Right lobe of liver (tissue), 6 donors: ENCODE measurements around the gene PIMREG. TPM values are rescaled to one million over a fixed set of nuclear protein-coding genes. Genes with fewer than 3 reads are reported as not detected.

Experiments
- ATAC-seq, 4 donors: fragments of 200-7000 bp; cut with Tn5 transposase; one replicate each; pipeline ENCODE4 v1.9.1; 2020; ENCODE audit warnings: mild to moderate bottlenecking in 4 of 4, moderate library complexity in 4 of 4
- DNase-seq, 3 donors: peaks; one replicate each; pipeline ENCODE4 v3.0.0-alpha.2; 2020
- H3K27ac ChIP-seq, 3 donors: fragments of 200-600 bp; one replicate each; pipeline ENCODE4 v1.8.0; 2022
- H3K27me3 ChIP-seq, 2 donors: fragments of 200-600 bp; one replicate each; pipeline ENCODE4 v1.8.0; 2022
- H3K36me3 ChIP-seq, 4 donors: fragments of 200-600 bp; sonication (generic) in 1 of 4; one replicate each; pipeline versions ENCODE4 v1.5.1 to v1.8.0; 2017 to 2022; ENCODE audit warnings: control low read depth in 1 of 4
- H3K4me1 ChIP-seq, 4 donors: fragments of 200-600 bp; sonication (generic) in 1 of 4; one replicate each; pipeline versions ENCODE4 v1.5.1 to v1.8.0; 2017 to 2022; ENCODE audit warnings: control low read depth in 1 of 4
- H3K4me3 ChIP-seq, 3 donors: fragments of 200-600 bp; one replicate each; pipeline ENCODE4 v1.8.0; 2022
- H3K9me3 ChIP-seq, 4 donors: fragments of 200-600 bp; sonication (generic) in 1 of 4; one replicate each; pipeline versions ENCODE4 v1.5.1 to v1.8.0; 2017 to 2022; ENCODE audit warnings: control low read depth in 1 of 4
- POLR2A ChIP-seq: fragments of 450-650 bp; IDR thresholded peaks from one replicate; pipeline ENCODE4 v1.6.1; 2017; ENCODE audit warnings: antibody characterized with exemption, mild to moderate bottlenecking
- WGBS: methylation state at CpG from one replicate; pipeline ENCODE4 v1.1.6; 2018; ENCODE audit warnings: low coverage, low lambda C conversion rate; ENCODE audit not compliant: insufficient coverage; ENCODE audit errors: missing lambda C conversion rate; 5-methylcytosine and 5-hydroxymethylcytosine counted together
- intact Hi-C, 2 donors: fragments of 100-400 bp; cut with DNase I; formaldehyde crosslinking; loops; one replicate each; pipeline versions ENCODE4 v1.11.2 to v1.14.1; 2022
- total RNA-seq, 6 experiments: library from RNA; depleted of rRNA in 2 of 6; stranded (reverse); fragments of >200 nt in 2 of 6; fragmentation: NEBNext Ultra II Directional in 3 of 6; extraction: Animal tissue kit (Norgen Biotek cat#: 25700) in 3 of 6; gene quantifications; one replicate each; pipeline versions ENCODE4 v1.1.0 to v1.2.4, GENCODE V29; 2016 to 2023
- TF ChIP-seq, protein P1 (sequence below), 4 donors: fragments of 200-600 bp in 3 of 4; fragments of 450-650 bp in 1 of 4; IDR thresholded peaks; one replicate each; pipeline versions ENCODE4 v1.5.1 to v1.8.0; 2016 to 2022; ENCODE audit warnings: antibody characterized with exemption in 4 of 4, mild to moderate bottlenecking in 2 of 4
- donor health status: DM: no; HTN: yes; CAD: no.
- donor health status: DM: no; HTN: no; CAD: no.
- donor health status: DM: no; HTN: no; CAD: no.
- donor health status: DM: no; HTN: yes; CAD: no.
- donor health status: DM: no; HTN: yes; CAD: no.

The PIMREG gene
- total RNA-seq, 6 experiments from 2014 or later = 0.18 to 0.37 TPM; not detected in 4

DNA sequence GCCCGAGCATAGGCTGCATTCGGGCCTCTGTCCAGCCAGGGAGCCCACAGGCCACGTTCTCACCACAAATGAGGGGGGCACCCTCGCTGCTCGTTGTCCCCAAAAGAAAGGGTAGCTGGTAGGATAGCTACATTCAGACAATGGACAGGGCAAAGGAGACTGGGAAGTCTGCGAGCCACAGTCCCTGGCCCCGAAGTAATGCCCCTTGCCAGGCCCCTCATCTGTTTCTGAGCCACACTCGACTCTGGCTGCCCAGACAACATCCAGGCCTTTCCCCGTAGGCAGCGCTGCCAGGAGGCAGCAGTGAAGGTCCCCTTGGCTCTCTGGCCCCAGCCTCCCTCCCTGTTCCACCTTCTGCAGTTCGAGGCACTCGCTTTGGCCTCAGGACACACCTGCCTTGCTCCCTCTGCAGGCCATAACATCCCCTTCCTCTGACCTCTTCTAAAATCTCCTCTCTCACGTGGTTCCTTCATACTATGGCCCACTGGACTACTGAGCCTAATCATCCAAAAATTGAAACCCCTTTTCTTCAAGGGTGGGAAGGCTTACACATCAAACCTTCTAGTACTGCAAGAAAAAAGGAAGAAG lies 21.5 kb upstream of the PIMREG start:
- 39% methylated on average over 8 of the region's 13 CpGs for WGBS
- Histone ChIP-seq H3K27me3 (no peaks in the 10 kb centered on the region), H3K4me3 (no peak overlapping the region), H3K9me3 (no peaks in the 10 kb centered on the region), H3K27ac (no peak overlapping the region), H3K4me1 (no peaks in the 10 kb centered on the region), H3K36me3 (no peaks in the 10 kb centered on the region)
- DNase-seq (no peak), ATAC-seq (no peak)
- intact Hi-C loops = loop anchor here (5.0 kb wide), 2 partner anchors 825 to 835 kb away; no protein-coding TSS in a partner anchor
- no peak for TF ChIP-seq POLR2A
- TF ChIP-seq, protein P1, sequence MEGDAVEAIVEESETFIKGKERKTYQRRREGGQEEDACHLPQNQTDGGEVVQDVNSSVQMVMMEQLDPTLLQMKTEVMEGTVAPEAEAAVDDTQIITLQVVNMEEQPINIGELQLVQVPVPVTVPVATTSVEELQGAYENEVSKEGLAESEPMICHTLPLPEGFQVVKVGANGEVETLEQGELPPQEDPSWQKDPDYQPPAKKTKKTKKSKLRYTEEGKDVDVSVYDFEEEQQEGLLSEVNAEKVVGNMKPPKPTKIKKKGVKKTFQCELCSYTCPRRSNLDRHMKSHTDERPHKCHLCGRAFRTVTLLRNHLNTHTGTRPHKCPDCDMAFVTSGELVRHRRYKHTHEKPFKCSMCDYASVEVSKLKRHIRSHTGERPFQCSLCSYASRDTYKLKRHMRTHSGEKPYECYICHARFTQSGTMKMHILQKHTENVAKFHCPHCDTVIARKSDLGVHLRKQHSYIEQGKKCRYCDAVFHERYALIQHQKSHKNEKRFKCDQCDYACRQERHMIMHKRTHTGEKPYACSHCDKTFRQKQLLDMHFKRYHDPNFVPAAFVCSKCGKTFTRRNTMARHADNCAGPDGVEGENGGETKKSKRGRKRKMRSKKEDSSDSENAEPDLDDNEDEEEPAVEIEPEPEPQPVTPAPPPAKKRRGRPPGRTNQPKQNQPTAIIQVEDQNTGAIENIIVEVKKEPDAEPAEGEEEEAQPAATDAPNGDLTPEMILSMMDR (IDR thresholded peaks at IDR 0.05) = no peak

DNA sequence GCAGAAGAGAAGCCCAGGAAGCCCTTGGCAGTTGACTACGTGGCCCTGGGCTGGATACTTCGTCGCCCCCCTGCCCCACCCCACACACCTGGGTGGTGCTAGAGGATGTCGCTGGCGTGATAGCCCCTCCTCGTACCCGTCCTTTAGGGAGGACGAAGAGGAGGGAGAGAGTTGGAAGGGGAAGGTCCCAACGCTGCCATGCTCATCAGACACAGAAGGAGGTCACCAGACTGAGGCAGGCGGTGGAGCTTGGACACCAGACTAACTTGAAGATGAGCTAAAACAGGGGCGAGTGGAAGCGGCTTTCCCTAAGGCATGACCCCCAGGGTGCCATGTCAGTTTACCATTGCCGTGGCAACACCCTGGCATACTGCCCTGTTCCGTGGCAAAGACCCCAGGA lies 20.3 kb upstream of the PIMREG start:
- Histone ChIP-seq H3K4me3 (no peak overlapping the region), H3K9me3 (no peaks in the 10 kb centered on the region), H3K27me3 (no peaks in the 10 kb centered on the region), H3K4me1 (no peaks in the 10 kb centered on the region), H3K36me3 (no peaks in the 10 kb centered on the region), H3K27ac (no peak overlapping the region)
- DNase-seq (no peak), ATAC-seq (no peak)
- TF ChIP-seq POLR2A = no peak
- TF ChIP-seq, protein P1 (IDR thresholded peaks at IDR 0.05) = no peak
- 69% methylated on average over 7 of the region's 14 CpGs for WGBS
- intact Hi-C loops = loop anchor here (5.0 kb wide), 2 partner anchors 827 to 837 kb away; no protein-coding TSS in a partner anchor

DNA sequence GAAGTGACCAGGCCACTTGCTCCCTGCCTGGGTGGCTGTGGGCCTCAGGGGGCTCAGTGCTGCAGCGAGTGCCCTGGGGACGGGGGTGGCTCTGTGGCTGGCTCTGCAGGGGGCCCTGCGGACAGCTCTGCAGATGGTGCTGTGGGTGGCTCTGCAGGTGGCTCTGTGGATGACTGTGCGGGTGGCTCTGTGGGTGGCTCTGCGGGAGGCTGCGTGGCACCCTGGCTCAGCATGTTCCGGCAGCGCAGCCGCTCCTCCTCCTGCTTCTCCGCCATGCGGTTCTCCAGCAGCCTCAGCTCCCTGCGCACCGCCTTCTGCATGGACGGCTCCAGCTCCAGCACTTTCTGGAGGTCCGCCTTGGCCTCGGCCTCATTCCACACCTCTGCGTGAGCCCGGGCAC lies 18.8 kb upstream of the PIMREG start:
- intact Hi-C loops = loop anchor here in 1 of 2 donors (5.0 kb wide), 1 partner anchor 838 kb away; no protein-coding TSS in a partner anchor
- no peak for TF ChIP-seq POLR2A
- TF ChIP-seq, protein P1 (IDR thresholded peaks at IDR 0.05) = no peak
- Histone ChIP-seq H3K4me3 (no peak overlapping the region), H3K9me3 (no peaks in the 10 kb centered on the region), H3K4me1 (no peaks in the 10 kb centered on the region), H3K27me3 (no peaks in the 10 kb centered on the region), H3K27ac (no peak overlapping the region), H3K36me3 (no peaks in the 10 kb centered on the region)
- DNase-seq = no peak
- ATAC-seq = no peak
- 37% methylated on average over 2 of the region's 18 CpGs for WGBS

DNA sequence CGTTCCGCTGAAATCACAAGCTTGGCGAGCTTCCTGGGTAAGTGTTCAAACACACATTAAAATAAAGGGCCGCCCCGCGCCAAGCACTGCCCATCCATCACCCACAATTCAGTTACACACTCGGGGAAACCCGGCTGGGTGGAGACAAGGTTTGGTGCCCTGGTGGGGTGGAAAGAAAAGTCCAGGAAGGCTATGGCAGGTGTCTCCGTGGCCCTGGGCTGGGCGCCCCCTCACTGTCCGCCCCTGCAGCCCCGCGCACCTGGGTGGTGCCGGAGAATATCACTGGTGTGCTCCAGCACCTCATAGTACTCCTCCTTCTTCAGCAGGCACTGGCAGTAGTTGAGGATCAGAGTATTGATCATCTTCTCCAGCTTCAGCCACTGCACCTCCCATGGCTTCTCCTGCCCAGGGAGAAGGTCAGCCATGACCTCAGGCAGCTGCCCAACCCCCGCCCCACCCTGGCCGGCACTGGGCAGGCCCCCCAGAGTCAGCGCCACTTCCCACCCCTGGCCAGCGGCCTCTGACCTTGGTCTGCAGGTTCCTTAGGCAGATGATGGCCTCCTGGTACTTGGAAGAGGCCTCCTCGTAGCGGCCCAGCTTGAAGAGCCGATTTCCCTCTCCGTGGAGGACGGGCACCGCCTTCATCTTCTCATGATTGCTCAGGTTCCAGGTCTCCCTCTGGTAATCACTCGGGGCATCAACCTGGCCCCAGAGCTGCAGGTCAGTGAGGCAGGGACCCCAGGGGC lies 17.7 kb upstream of the PIMREG start:
- DNase-seq (no peak), ATAC-seq (no peak)
- WGBS = 81% methylated on average over 14 of the region's 25 CpGs
- Histone ChIP-seq H3K36me3 (no peaks in the 10 kb centered on the region), H3K27me3 (no peaks in the 10 kb centered on the region), H3K4me1 (no peaks in the 10 kb centered on the region), H3K4me3 (no peak overlapping the region), H3K27ac (no peak overlapping the region), H3K9me3 (no peaks in the 10 kb centered on the region)
- intact Hi-C loops = loop anchor here in 1 of 2 donors (5.0 kb wide), 1 partner anchor 839 kb away; no protein-coding TSS in a partner anchor
- TF ChIP-seq, protein P1 (IDR thresholded peaks at IDR 0.05) = no peak
- TF ChIP-seq POLR2A = no peak
